HepG2 (cell line): ENCODE measurements around the gene PRELP. TPM values are rescaled to one million over a fixed set of nuclear protein-coding genes. Genes with fewer than 3 reads are reported as not detected.

Experiments used
- ATAC-seq: fragments of 200-7000 bp; cut with Tn5 transposase; 3 replicates; pipeline ENCODE4 v1.9.1; 2020; ENCODE audit warnings: mild to moderate bottlenecking, moderate library complexity
- BruUV-seq: library from RNA; stranded (reverse); fragments of 400-500 nt; replicated peaks from 2 replicates; lab custom pipeline; 2021; lab: Mats Ljungman, UMichigan
- CTCF ChIA-PET: fragments of 300-600 bp; formaldehyde crosslinking; extraction: SDS; loops from one replicate; lab custom pipeline; 2021; ENCODE audit warnings: low total read pairs, inconsistent platforms, low intra/inter-chr PET ratio; lab: Yijun Ruan, JAX
- POLR2A ChIA-PET: fragments of 350-600 bp; sonication (Branson Sonifier 250); formaldehyde crosslinking; loops from one replicate; lab custom pipeline; 2020; ENCODE audit warnings: antibody characterized with exemption, inconsistent platforms; lab: Yijun Ruan, JAX
- DNase-seq: peaks from one replicate; pipeline ENCODE4 v3.0.0-alpha.2; 2015; ENCODE audit warnings: low spot score
- FAIRE-seq: peaks from 3 replicates; lab custom pipeline; 2011; peaks lifted over from hg19 to GRCh38; lab: Jason Lieb, UNC
- H2AFZ ChIP-seq: one replicate; pipeline ENCODE4 v1.6.1; 2011; ENCODE audit warnings: low read length, inconsistent platforms
- H3K27ac ChIP-seq: fragments of 300-600 bp; 3 replicates; pipeline ENCODE4 v1.8.0; 2011; ENCODE audit warnings: mixed run types, mild to moderate bottlenecking, mixed read lengths, low read length, inconsistent platforms; ENCODE audit not compliant: insufficient read depth; ENCODE audit errors: extremely low read length
- H3K27me3 ChIP-seq, 2 experiments: fragments of 200-600 bp in 1 of 2; 2 replicates in 1 of 2; 3 replicates in 1 of 2; pipeline versions ENCODE4 v1.6.0 to v1.8.0; 2011; ENCODE audit warnings: low read length in 2 of 2, mild to moderate bottlenecking in 2 of 2, moderate library complexity in 2 of 2, inconsistent platforms in 1 of 2; ENCODE audit not compliant: insufficient read depth in 2 of 2, control insufficient read depth in 1 of 2
- H3K36me3 ChIP-seq, 2 experiments: fragments of 200-600 bp in 1 of 2; replicated peaks in 1 of 2; 2 replicates in 1 of 2; 3 replicates in 1 of 2; pipeline versions ENCODE4 v1.5.1 to v1.8.0; 2011; ENCODE audit warnings: low read length in 2 of 2, inconsistent platforms in 1 of 2; ENCODE audit not compliant: insufficient read depth in 2 of 2, control insufficient read depth in 1 of 2
- H3K4me1 ChIP-seq: 2 replicates; pipeline ENCODE4 v1.5.1; 2012; ENCODE audit warnings: low read length, inconsistent platforms; ENCODE audit not compliant: insufficient read depth
- H3K4me2 ChIP-seq: 2 replicates; pipeline ENCODE4 v1.6.0; 2011; ENCODE audit warnings: low read depth, low read length, inconsistent platforms
- H3K4me3 ChIP-seq, 3 experiments: fragments of 200-600 bp in 1 of 3; sonication (generic), shearing (Covaris generic) in 1 of 3; replicated peaks in 1 of 3; 2 replicates each; pipeline ENCODE4 v1.5.1; 2011 to 2016; ENCODE audit warnings: low read length in 3 of 3, inconsistent platforms in 2 of 3, low read depth in 2 of 3, mild to moderate bottlenecking in 2 of 3, control low read depth in 1 of 3, mixed read lengths in 1 of 3; ENCODE audit not compliant: insufficient read depth in 1 of 3
- H3K79me2 ChIP-seq: one replicate; pipeline ENCODE4 v1.6.1; 2011; ENCODE audit warnings: low read length, inconsistent platforms; ENCODE audit not compliant: insufficient read depth
- H3K9ac ChIP-seq: 2 replicates; pipeline ENCODE4 v1.6.0; 2011; ENCODE audit warnings: mild to moderate bottlenecking, low read depth, low read length, inconsistent platforms; ENCODE audit not compliant: insufficient read depth
- H3K9me3 ChIP-seq: 2 replicates; pipeline ENCODE4 v1.5.1; 2012; ENCODE audit warnings: mild to moderate bottlenecking, low read length
- H4K20me1 ChIP-seq: 2 replicates; pipeline ENCODE4 v1.6.0; 2011; ENCODE audit warnings: inconsistent platforms, mild to moderate bottlenecking, low read length, moderate library complexity; ENCODE audit not compliant: insufficient read depth
- AGO1 ChIP-seq: fragments of 200-400 bp; formaldehyde crosslinking; IDR thresholded peaks from 2 replicates; pipeline ENCODE4 v1.6.1; 2017; ENCODE audit warnings: mild to moderate bottlenecking, low read depth, low read length, moderate library complexity; ENCODE audit not compliant: poor library complexity, severe bottlenecking
- CEBPB ChIP-seq: IDR thresholded peaks from 2 replicates; pipeline ENCODE4 v1.6.1; 2011; ENCODE audit warnings: low read depth, low read length, improper control_type of control experiment, borderline replicate concordance
- CEBPZ ChIP-seq: IDR thresholded peaks from 2 replicates; pipeline ENCODE4 v1.6.1; 2012; ENCODE audit warnings: low read length, improper control_type of control experiment
- DMTF1 ChIP-seq: sonication (generic); formaldehyde crosslinking; IDR thresholded peaks from 2 replicates; pipeline ENCODE4 v1.4.0; 2020; ENCODE audit warnings: mild to moderate bottlenecking, missing genetic modification reagents
- DZIP1 ChIP-seq: sonication (generic); formaldehyde crosslinking; IDR thresholded peaks from 2 replicates; pipeline ENCODE4 v1.5.0; 2020; ENCODE audit warnings: mild to moderate bottlenecking, missing genetic modification reagents
- EP300 ChIP-seq, 3 experiments: sonication (generic) in 1 of 3; formaldehyde crosslinking in 1 of 3; IDR thresholded peaks; 2 replicates each; pipeline versions ENCODE4 v1.5.1 to v1.6.1; 2011 to 2020; ENCODE audit warnings: low read depth in 2 of 3, low read length in 2 of 3, borderline replicate concordance in 1 of 3, improper control_type of control experiment in 1 of 3, mild to moderate bottlenecking in 1 of 3, missing genetic modification reagents in 1 of 3, moderate library complexity in 1 of 3
- ETV5 ChIP-seq: IDR thresholded peaks from 2 replicates; pipeline ENCODE4 v1.6.1; 2018; ENCODE audit warnings: missing biosample characterization, missing genetic modification reagents, inconsistent platforms, borderline replicate concordance
- KDM6A ChIP-seq: IDR thresholded peaks from 2 replicates; pipeline ENCODE4 v1.6.1; 2016; ENCODE audit warnings: low read depth
- MATR3 ChIP-seq: sonication (generic); formaldehyde crosslinking; IDR thresholded peaks from 2 replicates; pipeline ENCODE4 v1.4.0; 2020; ENCODE audit warnings: missing genetic modification reagents
- MBD4 ChIP-seq: IDR thresholded peaks from 2 replicates; pipeline ENCODE4 v1.6.1; 2012; ENCODE audit warnings: low read length, inconsistent platforms, borderline replicate concordance
- MEIS2 ChIP-seq: sonication (generic); formaldehyde crosslinking; IDR thresholded peaks from 2 replicates; pipeline ENCODE4 v1.9.0; 2021; ENCODE audit warnings: mild to moderate bottlenecking, missing genetic modification reagents
- PHF8 ChIP-seq: sonication (generic); formaldehyde crosslinking; IDR thresholded peaks from 2 replicates; pipeline ENCODE4 v1.5.0; 2020; ENCODE audit warnings: missing genetic modification reagents
- SRSF9 ChIP-seq: fragments of 200-400 bp; formaldehyde crosslinking; IDR thresholded peaks from 2 replicates; pipeline ENCODE4 v1.6.1; 2018; ENCODE audit warnings: borderline replicate concordance, mild to moderate bottlenecking, low read depth, low read length; ENCODE audit not compliant: insufficient read depth, poor library complexity, severe bottlenecking
- THAP11 ChIP-seq: IDR thresholded peaks from 2 replicates; pipeline ENCODE4 v1.6.1; 2016; ENCODE audit warnings: missing biosample characterization, missing genetic modification reagents
- XBP1 ChIP-seq: sonication (generic); formaldehyde crosslinking; IDR thresholded peaks from 2 replicates; pipeline ENCODE4 v1.5.0; 2020; ENCODE audit warnings: missing genetic modification reagents
- ZNF256 ChIP-seq: sonication (generic); formaldehyde crosslinking; conservative IDR thresholded peaks from 2 replicates; pipeline ENCODE4 v1.4.0; 2020; ENCODE audit warnings: missing genetic modification reagents
- ZNF777 ChIP-seq: sonication (generic); formaldehyde crosslinking; IDR thresholded peaks from 2 replicates; pipeline ENCODE4 v1.4.0; 2020; ENCODE audit warnings: missing genetic modification reagents
- ZNF839 ChIP-seq: sonication (generic); formaldehyde crosslinking; IDR thresholded peaks from 2 replicates; pipeline ENCODE4 v1.4.0; 2020; ENCODE audit warnings: missing genetic modification reagents, mild to moderate bottlenecking, borderline replicate concordance
- WGBS: methylation state at CpG from one replicate; pipeline ENCODE4 v1.1.6; 2017; ENCODE audit warnings: low lambda C conversion rate; 5-methylcytosine and 5-hydroxymethylcytosine counted together
- in situ Hi-C: cut with HindIII; loops from 2 replicates; pipeline ENCODE4 v1.10.0; 2017; ENCODE audit warnings: low pct_unique_long_range_greater_than_20kb; ENCODE audit not compliant: extremely low pct_ligation_motif_present
- intact Hi-C: fragments of 100-400 bp; cut with micrococcal nuclease; formaldehyde crosslinking; loops from one replicate; pipeline ENCODE4 v1.10.0; 2022; ENCODE audit not compliant: unreplicated experiment
- polyA plus RNA-seq, 8 experiments: library from polyadenylated mRNA; depleted of rRNA in 3 of 8; stranded (reverse) in 7 of 8; unstranded in 1 of 8; fragments of >200 nt; fragmentation: Illumina TruSeq in 4 of 8; extraction: Trizol in 4 of 8; gene quantifications; 2 replicates each; pipeline versions ENCODE4 v1.2.1 to v1.2.3, GENCODE V29; 2011 to 2016; ENCODE audit warnings: low read depth in 4 of 8, missing spikeins in 1 of 8, mixed read lengths in 1 of 8; ENCODE audit not compliant: insufficient read depth in 1 of 8
- total RNA-seq, 5 experiments: library from RNA; depleted of rRNA; stranded (reverse); fragments of >200 nt; fragmentation: Illumina TruSeq; extraction: Trizol; gene quantifications; 2 replicates each; pipeline ENCODE4 v1.2.3, GENCODE V29; 2016; ENCODE audit warnings: low read depth in 1 of 5

Gene PRELP
- total and polyA plus RNA-seq, 2 of the 13 experiments (the other 11 are each of a cell fraction or from before 2014, with no cell fraction given): not detected

- ATAC-seq (no peak), DNase-seq (no peak), FAIRE-seq (no peak)
- intact Hi-C loops: no loop called here
- Histone ChIP-seq H3K9ac (no peak overlapping the region), H2AFZ (no peak overlapping the region), H3K27me3 (0 out of 5 replicates have a peak, but pooled peaks cover 0 to under 1% of the 10 kb centered on the region in 2 experiments), H3K79me2 (no peaks in the 10 kb centered on the region), H3K27ac (no peak overlapping the region), H3K9me3 (no peaks in the 10 kb centered on the region), H3K4me3 (no peak overlapping the region), H4K20me1 (no peaks in the 10 kb centered on the region), H3K4me2 (no peak overlapping the region), H3K4me1 (no peaks in the 10 kb centered on the region), H3K36me3 (no peaks in the 10 kb centered on the region)
- POLR2A ChIA-PET: no interaction called here
- CTCF ChIA-PET: no interaction called here
- 52% methylated on average over 3 of the region's 3 CpGs for WGBS
- no TSS peak for BruUV-seq
- in situ Hi-C loops: no loop called here
- TF ChIP-seq DZIP1 (CRISPR knock-in tag) (no peak), CEBPZ (no peak), CEBPB (no peak), SRSF9 (no peak), ZNF256 (CRISPR knock-in tag) (no peak), XBP1 (no peak), ETV5 (CRISPR knock-in tag) (no peak), ZNF777 (no peak), THAP11 (CRISPR knock-in tag) (no peak), EP300 (IDR thresholded peaks at IDR 0.05; ENCODE audit: low read depth in 2 of 2, low read length in 2 of 2) (no peak), EP300 (CRISPR knock-in tag; IDR thresholded peaks at IDR 0.05; ENCODE audit: borderline replicate concordance) (no peak), PHF8 (CRISPR knock-in tag) (no peak), AGO1 (no peak), DMTF1 (CRISPR knock-in tag) (no peak), MBD4 (no peak), MATR3 (no peak), MEIS2 (no peak), KDM6A (CRISPR knock-in tag) (no peak), ZNF839 (no peak)
Observed at GRCh38 chr1:203528063-203528462, 52.5 kb downstream of the PRELP start.
